RWPE2 (cell line): ENCODE results near the gene SRXN1.

Source experiments
- ATAC-seq: fragments of 200-7000 bp; cut with Tn5 transposase; 3 replicates; pipeline ENCODE4 v1.9.1; 2021; ENCODE audit warnings: low read depth
- DNase-seq: peaks from one replicate; pipeline ENCODE4 v3.0.0-alpha.2; 2020; ENCODE audit warnings: low spot score
- H3K27ac ChIP-seq: fragments of 450-650 bp; 2 replicates; pipeline ENCODE4 v1.5.1; 2017; ENCODE audit warnings: mild to moderate bottlenecking; ENCODE audit not compliant: poor library complexity, severe bottlenecking
- H3K27me3 ChIP-seq: fragments of 250-450 bp; sonication (Bioruptor Pico); 2 replicates; pipeline ENCODE4 v1.5.1; 2021; ENCODE audit warnings: mild to moderate bottlenecking, moderate library complexity; ENCODE audit not compliant: insufficient read depth, poor library complexity, severe bottlenecking
- H3K36me3 ChIP-seq: fragments of 250-450 bp; sonication (Bioruptor Pico); 2 replicates; pipeline ENCODE4 v1.5.1; 2020; ENCODE audit warnings: low read depth, mild to moderate bottlenecking, moderate library complexity
- H3K4me1 ChIP-seq: fragments of 250-450 bp; sonication (Bioruptor Pico); 2 replicates; pipeline ENCODE4 v1.5.1; 2021; ENCODE audit warnings: mild to moderate bottlenecking, moderate library complexity; ENCODE audit not compliant: insufficient read depth, poor library complexity, severe bottlenecking
- H3K4me3 ChIP-seq: fragments of 250-450 bp; sonication (Bioruptor Pico); 2 replicates; pipeline ENCODE4 v1.5.1; 2021; ENCODE audit warnings: mild to moderate bottlenecking, moderate library complexity; ENCODE audit not compliant: severe bottlenecking
- H3K9me3 ChIP-seq: fragments of 250-450 bp; sonication (Bioruptor Pico); 2 replicates; pipeline ENCODE4 v1.5.1; 2021; ENCODE audit warnings: mild to moderate bottlenecking, moderate library complexity; ENCODE audit not compliant: severe bottlenecking
- TF ChIP-seq, protein P1 (sequence below): fragments of 450-650 bp; IDR thresholded peaks from one replicate; pipeline ENCODE4 v1.5.1; 2017; ENCODE audit warnings: mild to moderate bottlenecking, moderate library complexity; ENCODE audit not compliant: poor library complexity, severe bottlenecking

The SRXN1 gene

DNA sequence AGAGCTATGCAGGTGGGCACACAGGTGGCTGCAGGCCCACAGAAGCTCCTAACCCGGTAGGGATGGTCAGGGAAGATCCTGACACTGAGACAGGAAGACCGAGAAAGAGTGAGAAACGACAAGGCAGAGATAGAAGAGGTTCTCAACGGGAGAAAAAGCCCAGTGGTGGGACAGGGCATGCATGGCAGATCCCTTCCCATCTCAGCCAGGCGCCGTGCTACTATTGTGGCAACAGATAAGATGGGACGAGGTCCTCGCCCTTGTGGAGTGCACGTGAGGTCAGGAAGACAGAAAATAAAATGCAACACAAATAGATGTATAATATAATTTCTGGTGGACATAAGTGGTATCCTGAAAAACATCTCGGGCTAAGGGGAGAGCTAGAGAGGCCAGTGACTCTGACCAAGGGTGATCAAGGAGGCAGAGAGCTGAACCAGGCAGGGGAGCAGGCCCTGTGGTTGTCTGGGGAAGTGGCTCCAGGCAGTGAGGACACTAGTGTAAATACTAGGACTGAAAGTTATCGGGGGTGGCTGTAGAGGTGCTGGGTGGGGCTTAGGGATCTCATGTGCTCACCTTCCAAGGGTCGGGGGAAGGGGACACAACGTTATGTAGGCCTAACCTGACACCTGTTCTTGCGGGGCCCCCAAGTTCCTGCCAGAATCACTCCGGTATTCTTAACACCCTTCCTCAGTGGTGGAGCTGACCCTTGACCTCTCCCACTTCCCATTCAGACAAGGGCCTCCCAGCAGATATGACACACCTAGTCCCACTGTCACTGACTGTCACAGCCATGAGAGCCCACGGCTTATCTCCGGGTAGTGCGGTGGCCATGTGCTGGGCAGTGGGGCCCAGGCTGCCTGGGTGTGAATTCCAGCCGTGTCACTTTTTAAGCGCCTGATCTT, 1.0 kb downstream of the SRXN1 start:
- no peak for ATAC-seq
- Histone ChIP-seq H3K4me1 (no peaks in the 10 kb centered on the region), H3K4me3 (peak overlapping the region; percentile 96), H3K27me3 (no peaks in the 10 kb centered on the region), H3K36me3 (peaks cover 39% of the 10 kb centered on the region), H3K9me3 (no peaks in the 10 kb centered on the region), H3K27ac (peak overlapping the region; percentile 32)
- TF ChIP-seq, protein P1, sequence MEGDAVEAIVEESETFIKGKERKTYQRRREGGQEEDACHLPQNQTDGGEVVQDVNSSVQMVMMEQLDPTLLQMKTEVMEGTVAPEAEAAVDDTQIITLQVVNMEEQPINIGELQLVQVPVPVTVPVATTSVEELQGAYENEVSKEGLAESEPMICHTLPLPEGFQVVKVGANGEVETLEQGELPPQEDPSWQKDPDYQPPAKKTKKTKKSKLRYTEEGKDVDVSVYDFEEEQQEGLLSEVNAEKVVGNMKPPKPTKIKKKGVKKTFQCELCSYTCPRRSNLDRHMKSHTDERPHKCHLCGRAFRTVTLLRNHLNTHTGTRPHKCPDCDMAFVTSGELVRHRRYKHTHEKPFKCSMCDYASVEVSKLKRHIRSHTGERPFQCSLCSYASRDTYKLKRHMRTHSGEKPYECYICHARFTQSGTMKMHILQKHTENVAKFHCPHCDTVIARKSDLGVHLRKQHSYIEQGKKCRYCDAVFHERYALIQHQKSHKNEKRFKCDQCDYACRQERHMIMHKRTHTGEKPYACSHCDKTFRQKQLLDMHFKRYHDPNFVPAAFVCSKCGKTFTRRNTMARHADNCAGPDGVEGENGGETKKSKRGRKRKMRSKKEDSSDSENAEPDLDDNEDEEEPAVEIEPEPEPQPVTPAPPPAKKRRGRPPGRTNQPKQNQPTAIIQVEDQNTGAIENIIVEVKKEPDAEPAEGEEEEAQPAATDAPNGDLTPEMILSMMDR: no peak
- no peak for DNase-seq

DNA sequence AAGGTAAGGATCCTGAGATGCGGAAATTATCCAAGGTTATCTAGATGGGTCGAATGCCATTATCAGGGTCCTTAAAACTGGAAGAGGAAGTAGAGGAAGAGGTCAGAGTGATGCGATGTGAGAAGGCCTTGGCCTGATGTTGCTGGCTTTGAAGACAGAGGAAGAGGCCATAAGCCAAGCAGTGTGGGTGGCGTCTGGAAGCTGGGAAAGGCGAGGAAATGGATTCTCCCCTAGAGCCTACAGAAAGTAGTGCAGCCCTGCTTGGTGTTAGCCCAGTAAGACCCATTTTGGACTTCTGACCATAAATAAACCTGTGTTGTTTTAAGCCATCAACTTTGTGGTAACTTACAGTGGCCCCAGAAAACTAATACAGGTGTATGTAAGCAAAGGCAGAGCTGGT, 2.0 kb downstream of the SRXN1 start:
- Histone ChIP-seq H3K27ac (no peak overlapping the region), H3K36me3 (peaks cover 39% of the 10 kb centered on the region)

DNA sequence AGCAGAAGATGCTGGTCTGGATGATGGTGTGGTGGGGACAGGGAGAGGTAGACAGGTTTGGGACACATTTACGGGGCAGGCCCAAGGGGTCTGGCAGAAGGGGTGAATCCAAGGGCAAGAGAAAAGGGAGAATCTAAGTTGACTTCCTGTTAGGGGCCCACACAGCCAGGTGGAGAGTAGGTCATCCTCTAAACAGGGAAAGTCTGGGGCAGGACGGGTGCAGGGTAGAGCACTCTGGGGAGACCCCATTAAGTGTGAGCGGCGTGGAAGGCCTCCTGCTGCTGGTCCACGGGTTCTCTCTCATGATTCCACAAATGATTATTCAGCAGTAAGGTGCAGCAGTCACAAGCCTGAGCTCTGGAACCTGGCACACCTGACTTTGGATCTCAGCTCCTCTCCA, 2.7 kb downstream of the SRXN1 start:
- Histone ChIP-seq H3K4me3 (no peak overlapping the region), H3K27ac (no peak overlapping the region), H3K4me1 (no peaks in the 10 kb centered on the region), H3K27me3 (no peaks in the 10 kb centered on the region), H3K36me3 (peaks cover 39% of the 10 kb centered on the region), H3K9me3 (no peaks in the 10 kb centered on the region)
- DNase-seq (no peak), ATAC-seq (no peak)
- TF ChIP-seq, protein P1: no peak

More for the DNA sequence above, 2.0 kb downstream of the SRXN1 start:
- TF ChIP-seq, protein P1: no peak
- no peak for DNase-seq
- H3K27me3 ChIP-seq: no peaks in the 10 kb centered on the region
- ATAC-seq: no peak
- no peaks in the 10 kb centered on the region for H3K9me3 ChIP-seq
- no peaks in the 10 kb centered on the region for H3K4me1 ChIP-seq
- H3K4me3 ChIP-seq: no peak overlapping the region

DNA sequence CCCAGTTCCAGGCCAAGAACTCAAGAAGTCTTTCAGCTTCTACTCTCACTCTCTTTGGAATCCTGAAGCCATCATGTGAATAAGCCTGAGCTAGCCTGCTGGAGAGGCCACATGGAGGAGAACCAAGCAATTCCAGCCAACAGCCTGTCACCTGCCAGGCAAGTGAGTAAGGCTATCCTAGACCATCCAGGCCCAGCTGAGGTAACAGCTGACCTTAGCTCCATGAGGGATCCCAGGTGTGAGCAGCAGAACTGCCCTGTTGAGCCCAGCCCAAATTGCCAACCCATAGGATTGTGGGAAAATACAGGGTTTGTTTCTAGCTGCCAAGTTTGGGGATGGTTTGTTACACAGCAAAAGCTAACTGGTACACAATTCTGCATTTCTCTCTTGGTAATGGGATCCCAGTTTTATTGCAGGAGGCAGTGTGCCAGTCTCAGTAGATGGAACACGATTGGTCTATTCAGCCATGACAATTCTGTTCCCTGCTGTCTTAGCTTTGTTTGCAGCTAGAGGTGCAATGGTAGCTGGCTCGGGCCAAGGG, 5.5 kb downstream of the SRXN1 start:
- H3K4me1 ChIP-seq: no peaks in the 10 kb centered on the region
- ATAC-seq (no peak), DNase-seq (no peak)
- no peak overlapping the region for H3K4me3 ChIP-seq
- TF ChIP-seq, protein P1: no peak
- peaks cover 39% of the 10 kb centered on the region for H3K36me3 ChIP-seq
- no peaks in the 10 kb centered on the region for H3K9me3 ChIP-seq
- no peaks in the 10 kb centered on the region for H3K27me3 ChIP-seq
- no peak overlapping the region for H3K27ac ChIP-seq

DNA sequence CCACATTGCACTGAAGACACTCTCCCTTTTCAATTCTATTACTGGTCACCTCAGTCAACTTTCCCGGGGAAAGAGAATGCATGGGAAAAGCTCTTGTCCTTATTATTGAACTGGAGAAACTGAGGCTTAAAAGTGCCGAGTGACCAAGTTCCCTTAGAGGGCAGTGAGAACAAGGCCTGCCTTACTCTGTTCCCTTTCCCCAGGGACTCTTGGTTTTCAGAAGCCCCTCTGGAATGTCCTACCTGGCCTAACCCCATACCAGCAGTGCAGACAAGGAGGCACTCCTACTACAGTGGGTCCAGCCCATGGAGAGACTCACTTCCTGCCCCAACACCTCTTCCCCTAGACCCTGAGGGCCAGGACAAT, 6.1 kb downstream of the SRXN1 start:
- TF ChIP-seq, protein P1: no peak
- no peak overlapping the region for H3K27ac ChIP-seq
- no peak for DNase-seq
- H3K4me3 ChIP-seq: no peak overlapping the region
- H3K36me3 ChIP-seq: peaks cover 39% of the 10 kb centered on the region
- no peaks in the 10 kb centered on the region for H3K9me3 ChIP-seq
- no peaks in the 10 kb centered on the region for H3K4me1 ChIP-seq
- no peak; the same call in 2 of the 3 replicates for ATAC-seq
- no peaks in the 10 kb centered on the region for H3K27me3 ChIP-seq
